Mononuclear cell (primary cell): ENCODE measurements around the gene TEX35. TPM values are rescaled to one million over a fixed set of nuclear protein-coding genes. Genes with fewer than 3 reads are reported as not detected.

ENCODE experiments used
- H3K27me3 ChIP-seq: 2 replicates; pipeline ENCODE4 v1.6.0; 2011; ENCODE audit warnings: low read length, control low read depth; ENCODE audit not compliant: insufficient read depth
- H3K4me1 ChIP-seq: 2 replicates; pipeline ENCODE4 v1.5.1; 2011; ENCODE audit warnings: mild to moderate bottlenecking, low read length, control low read depth; ENCODE audit not compliant: insufficient read depth
- H3K4me3 ChIP-seq: 2 replicates; pipeline ENCODE4 v1.5.1; 2011; ENCODE audit warnings: mild to moderate bottlenecking, low read length, moderate library complexity
- H3K9me3 ChIP-seq: 2 replicates; pipeline ENCODE4 v1.5.1; 2011; ENCODE audit warnings: low read depth, mild to moderate bottlenecking, control low read depth, low read length
- total RNA-seq: library from RNA; depleted of rRNA; stranded (reverse); fragments of >200 nt; gene quantifications from one replicate; pipeline ENCODE4 v1.2.3, GENCODE V29; 2012

The TEX35 gene
- total RNA-seq, 1 donor: under 0.01 TPM

DNA sequence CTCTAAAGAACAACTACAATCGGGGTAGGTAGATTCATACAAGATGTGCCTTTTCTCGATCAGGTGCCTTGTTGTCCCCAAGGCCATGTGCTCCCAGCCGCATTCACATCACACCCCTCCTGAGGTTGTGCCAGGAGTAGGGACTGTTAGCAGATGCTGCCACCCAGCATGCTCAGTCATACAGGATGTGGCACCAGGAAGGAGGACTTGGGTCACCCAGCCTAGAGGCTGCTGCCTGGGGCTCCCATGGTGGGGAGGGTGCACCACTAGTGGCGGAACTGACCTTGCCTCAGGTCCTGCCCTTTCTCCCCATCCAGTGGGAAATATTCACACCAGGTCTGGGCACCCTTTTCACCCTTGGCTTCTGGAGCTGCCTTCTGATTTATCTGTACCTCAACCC, 8.3 kb downstream of the TEX35 start:
- H3K9me3 ChIP-seq: no peaks in the 10 kb centered on the region
- no peaks in the 10 kb centered on the region for H3K27me3 ChIP-seq
- no peak overlapping the region for H3K4me3 ChIP-seq
- no peaks in the 10 kb centered on the region for H3K4me1 ChIP-seq

DNA sequence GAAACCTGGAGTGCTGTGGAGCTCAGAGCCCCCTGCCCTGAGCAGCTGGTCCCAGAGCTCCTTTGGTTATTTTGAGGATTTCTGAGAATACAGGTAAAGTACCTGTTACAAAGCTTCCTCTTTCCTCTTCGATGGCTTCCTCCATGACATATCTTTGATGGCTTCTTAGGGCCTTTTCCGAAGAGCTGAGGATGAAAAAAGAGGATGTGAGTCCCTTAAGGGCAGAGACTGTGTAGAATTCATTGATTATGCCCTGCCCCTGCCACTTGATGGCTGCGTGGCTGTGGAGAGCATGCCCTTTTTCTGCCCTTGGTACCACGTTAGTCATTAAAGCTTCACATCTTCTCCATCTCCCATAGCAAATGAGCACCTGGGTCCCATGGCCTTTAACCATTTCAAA, 14.2 kb downstream of the TEX35 start:
- H3K9me3 ChIP-seq: no peaks in the 10 kb centered on the region
- H3K27me3 ChIP-seq: no peaks in the 10 kb centered on the region
- H3K4me1 ChIP-seq: peaks cover 3% of the 10 kb centered on the region
- H3K4me3 ChIP-seq: no peak overlapping the region

DNA sequence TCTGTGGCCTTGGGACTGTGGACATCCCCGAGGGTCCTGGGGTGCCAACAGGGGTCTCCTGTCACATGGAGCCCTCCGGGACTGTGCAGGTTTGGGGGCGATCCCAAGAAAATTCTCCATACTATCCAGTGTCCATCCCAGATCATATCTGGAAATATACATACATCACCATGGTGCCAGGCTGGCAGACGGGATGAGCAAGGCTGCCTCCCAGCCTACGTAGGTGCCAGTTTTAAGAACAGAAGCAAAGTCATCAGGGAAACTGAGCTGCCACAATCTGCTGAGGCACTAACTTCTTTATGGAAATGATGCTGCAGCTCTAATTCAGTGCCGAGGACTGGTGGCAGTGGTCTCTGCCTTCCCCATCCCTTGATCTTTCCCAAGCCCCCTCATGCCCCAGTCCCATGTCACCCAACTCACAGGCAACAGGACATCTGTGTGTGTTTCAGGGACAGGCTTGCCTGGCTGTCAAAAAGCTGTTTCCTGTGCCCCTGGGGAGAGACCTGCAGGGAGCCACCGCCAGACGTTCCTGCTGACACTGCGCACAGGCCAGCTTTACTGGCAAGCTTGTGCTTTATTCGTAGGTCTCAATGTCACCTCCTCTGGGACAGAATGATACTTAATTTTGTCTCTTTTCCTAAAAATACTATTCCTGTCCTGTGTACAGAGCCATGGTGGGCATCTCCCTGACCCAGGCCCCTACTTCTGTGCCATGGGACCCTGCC, 15.5 kb downstream of the TEX35 start:
- Histone ChIP-seq H3K9me3 (no peaks in the 10 kb centered on the region), H3K4me3 (no peak overlapping the region), H3K27me3 (no peaks in the 10 kb centered on the region), H3K4me1 (peaks cover 8% of the 10 kb centered on the region)

DNA sequence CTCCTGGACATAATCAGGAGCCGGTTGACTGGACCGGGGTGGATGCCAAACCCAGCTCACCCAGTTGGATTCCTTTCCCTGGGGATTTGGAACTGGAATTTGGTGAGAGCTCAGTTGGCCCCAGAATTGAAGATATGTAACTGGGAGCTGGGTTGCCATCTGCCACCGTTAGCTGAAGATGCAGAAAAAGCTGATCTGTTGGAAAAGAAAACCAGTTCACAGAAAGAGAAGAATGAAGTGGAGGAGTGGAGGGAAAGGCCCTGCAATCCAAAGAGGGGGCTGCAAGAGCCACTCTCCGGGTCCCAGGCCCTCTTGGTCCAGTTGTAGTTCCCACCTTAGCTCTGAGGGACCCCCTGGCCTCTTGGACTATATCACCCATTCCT, 16.0 kb downstream of the TEX35 start:
- H3K27me3 ChIP-seq: no peaks in the 10 kb centered on the region
- H3K4me3 ChIP-seq: no peak overlapping the region

DNA sequence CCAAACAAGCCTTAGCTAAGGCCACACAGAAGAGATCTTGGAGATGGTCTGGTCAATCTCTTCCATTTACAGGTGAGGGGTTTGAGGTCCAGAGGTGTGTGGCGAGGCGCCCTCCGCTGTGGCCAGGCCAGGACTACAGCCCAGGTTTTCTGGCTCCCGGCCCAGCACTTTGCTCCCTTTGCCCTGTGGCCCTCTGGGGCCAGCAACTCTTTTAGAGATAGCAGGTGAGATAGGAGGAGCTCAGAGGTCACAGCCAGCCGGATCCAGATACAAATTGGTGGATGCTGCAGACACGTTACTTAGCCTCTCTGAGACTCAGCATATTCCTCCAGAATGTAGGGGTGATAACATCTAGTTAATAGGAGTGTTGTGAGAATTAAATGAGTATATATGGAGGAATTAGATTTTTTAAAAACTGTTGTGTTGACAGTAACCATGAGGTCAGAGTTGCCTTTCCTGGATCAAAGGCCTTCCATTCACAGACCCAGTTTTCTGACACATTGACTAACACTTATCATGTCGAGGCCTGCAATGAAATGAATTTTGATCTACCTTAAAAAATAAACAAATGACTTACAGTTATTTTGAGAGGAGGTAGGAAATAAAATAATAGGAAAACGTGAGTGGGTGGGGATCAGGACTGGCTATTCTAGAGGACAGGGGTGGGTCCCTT, 16.6 kb downstream of the TEX35 start:
- Histone ChIP-seq H3K4me1 (peaks cover 8% of the 10 kb centered on the region), H3K4me3 (no peak overlapping the region), H3K9me3 (no peaks in the 10 kb centered on the region)

More for the DNA sequence above, 16.0 kb downstream of the TEX35 start:
- H3K9me3 ChIP-seq: no peaks in the 10 kb centered on the region
- peaks cover 8% of the 10 kb centered on the region for H3K4me1 ChIP-seq

DNA sequence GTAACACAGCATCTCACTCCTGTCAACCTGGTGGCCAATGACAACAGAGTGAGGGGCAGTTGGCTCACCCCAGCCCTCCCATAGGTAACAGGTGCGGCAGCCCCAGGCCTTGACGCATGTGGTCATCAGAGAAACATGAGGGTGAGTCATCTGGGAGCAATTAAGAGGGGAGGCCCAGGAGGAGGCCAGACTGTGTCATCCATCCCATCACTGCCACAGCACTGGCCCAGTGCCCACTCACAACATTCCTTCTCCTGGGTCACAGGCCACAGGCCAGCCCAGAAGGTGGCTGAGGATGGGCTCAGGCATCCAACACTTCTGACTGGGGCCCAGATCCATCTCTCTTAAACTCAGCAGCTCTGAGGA, 17.1 kb downstream of the TEX35 start:
- Histone ChIP-seq H3K4me1 (peaks cover 8% of the 10 kb centered on the region), H3K9me3 (no peaks in the 10 kb centered on the region), H3K4me3 (no peak overlapping the region), H3K27me3 (no peaks in the 10 kb centered on the region)

More for the DNA sequence above, 16.6 kb downstream of the TEX35 start:
- H3K27me3 ChIP-seq: no peaks in the 10 kb centered on the region

DNA sequence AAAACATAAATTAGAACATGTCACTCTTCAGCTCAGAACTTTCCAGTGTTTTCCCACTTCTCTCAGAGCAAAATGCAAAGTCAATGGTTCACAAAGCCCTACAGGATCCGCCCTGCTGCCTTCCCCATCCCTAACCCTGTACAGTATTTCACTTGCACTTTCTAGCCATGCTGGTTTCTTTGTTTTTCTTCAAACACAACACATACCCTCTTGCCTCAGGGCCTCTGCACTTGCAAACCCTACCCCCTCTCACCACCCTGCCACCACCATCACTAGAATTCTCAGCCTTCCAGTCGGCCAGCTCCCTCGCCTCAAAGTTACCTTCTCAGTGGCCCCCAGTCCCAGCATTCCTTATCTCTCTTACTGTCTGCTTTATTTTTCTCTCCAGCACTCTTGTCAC, 17.6 kb downstream of the TEX35 start:
- no peaks in the 10 kb centered on the region for H3K27me3 ChIP-seq

DNA sequence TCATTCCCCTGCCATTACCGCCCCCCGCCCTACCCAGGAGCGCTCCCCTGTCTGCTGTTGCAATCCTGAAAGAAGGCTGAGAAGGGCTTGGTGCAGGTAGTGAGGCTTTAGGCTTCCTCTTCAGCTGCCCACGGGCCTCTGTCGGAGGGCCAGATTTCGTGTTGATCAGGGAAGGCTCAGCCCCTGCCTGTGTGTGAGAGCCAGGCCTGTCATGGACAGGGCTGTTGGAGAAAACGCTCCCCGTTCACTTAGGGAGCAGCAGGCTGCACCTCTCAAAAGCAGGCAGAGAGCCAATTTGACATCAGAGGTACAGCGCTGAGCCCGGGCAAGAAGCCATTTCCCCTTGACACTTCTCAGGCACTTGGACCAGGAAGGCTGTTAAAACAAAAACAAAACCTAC, 19.0 kb downstream of the TEX35 start:
- Histone ChIP-seq H3K4me3 (no peak overlapping the region), H3K27me3 (no peaks in the 10 kb centered on the region), H3K9me3 (no peaks in the 10 kb centered on the region), H3K4me1 (peaks cover 8% of the 10 kb centered on the region)

More for the DNA sequence above, 17.6 kb downstream of the TEX35 start:
- Histone ChIP-seq H3K4me1 (peaks cover 8% of the 10 kb centered on the region), H3K4me3 (no peak overlapping the region), H3K9me3 (no peaks in the 10 kb centered on the region)

DNA sequence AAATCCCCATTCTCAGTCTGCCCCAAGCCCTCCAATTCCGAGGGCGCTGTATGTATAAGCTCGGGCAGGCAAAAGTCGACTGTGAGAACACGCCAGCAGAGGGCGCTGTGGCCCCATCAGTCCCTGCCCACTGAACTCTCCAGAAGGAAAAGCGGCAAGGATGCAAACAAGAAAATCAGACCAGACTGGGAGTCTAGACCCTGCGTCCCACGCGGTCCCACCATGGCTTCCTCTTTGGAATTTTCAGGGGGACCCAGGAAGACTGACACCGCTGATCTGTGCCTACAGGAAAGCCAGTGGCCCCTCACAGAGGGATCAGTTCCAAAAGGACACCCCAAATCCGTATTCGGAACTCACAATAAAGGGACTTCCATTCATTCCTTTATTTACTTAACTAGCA, 19.5 kb downstream of the TEX35 start:
- no peak overlapping the region for H3K4me3 ChIP-seq
- no peaks in the 10 kb centered on the region for H3K9me3 ChIP-seq
- H3K4me1 ChIP-seq: peaks cover 8% of the 10 kb centered on the region
- H3K27me3 ChIP-seq: no peaks in the 10 kb centered on the region

DNA sequence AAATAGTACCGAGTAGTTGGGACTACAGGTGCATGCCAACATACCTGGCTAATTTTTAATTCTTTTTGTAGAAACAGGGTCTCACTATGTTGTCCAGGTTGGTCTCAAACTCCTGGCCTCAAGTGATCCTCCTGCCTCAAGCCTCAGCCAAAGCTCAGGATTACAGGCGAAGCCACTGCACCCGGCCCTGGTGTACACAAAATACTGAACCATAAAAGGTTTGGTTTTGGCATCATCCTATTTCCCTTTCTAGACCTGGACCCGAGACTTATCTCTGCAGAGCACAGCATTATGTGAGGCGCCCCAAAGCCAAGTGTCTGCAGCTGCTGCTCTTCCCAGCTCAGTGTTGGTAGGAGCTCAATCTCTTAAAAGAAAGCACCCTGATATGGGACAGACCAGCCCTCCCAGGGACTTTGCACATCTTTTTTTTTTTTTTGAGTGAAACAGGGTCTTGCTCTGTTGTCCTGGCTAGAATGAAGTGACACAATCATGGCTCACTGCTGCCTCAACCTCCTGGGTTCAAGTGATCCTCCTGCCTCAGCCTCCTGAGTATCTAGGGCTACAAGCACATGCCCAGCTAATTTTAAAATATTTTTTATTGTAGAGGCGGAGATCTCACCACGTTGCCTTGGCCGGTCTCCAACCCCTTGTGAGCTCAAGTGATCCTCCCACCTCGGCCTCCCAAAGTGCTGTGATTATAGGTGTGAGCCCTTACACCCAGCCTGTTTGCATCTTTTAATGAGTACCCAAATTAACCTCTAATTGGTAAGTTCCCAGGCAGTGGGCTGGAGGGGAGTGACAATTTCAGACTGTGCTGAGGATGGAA, 20.4 kb downstream of the TEX35 start:
- Histone ChIP-seq H3K4me3 (no peak overlapping the region), H3K27me3 (no peaks in the 10 kb centered on the region), H3K9me3 (no peaks in the 10 kb centered on the region), H3K4me1 (peaks cover 8% of the 10 kb centered on the region)

DNA sequence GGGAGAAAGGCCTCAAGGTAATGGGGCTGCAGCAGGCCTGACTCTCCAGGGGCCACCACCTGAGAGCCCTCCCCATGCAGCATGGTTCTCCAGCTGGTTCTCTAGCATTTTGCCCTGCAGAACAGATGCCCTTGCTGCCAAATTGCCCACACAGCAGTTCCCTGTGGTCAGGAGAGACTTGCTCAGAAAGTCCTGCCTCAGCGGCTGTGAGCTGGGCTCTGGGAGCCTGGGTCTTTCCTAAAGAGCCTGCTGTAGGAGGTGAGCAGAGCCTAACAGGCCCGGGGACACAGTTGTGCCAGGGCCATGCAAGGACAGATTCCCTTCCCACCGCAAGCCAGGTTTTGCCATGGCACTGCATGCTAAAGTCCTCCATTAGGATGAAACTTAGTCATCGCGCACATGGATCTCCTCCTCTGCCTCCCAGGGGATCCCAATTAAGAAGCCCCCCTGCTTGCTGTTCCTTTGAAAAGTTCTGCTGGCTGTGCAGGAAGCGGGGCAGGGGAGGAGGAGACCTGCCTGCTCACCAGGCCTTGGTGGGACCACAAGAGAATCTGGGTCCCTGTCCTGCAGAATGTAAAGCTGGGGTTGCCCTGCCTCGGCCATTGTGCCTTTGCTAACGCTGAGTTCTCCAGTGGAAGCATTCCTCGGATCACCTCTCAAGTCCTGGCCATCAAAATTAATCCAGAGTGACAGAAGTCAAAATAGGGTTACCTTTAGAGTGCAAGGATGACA, 21.4 kb downstream of the TEX35 start:
- Histone ChIP-seq H3K9me3 (no peaks in the 10 kb centered on the region), H3K4me1 (peaks cover 8% of the 10 kb centered on the region), H3K4me3 (no peak overlapping the region)

DNA sequence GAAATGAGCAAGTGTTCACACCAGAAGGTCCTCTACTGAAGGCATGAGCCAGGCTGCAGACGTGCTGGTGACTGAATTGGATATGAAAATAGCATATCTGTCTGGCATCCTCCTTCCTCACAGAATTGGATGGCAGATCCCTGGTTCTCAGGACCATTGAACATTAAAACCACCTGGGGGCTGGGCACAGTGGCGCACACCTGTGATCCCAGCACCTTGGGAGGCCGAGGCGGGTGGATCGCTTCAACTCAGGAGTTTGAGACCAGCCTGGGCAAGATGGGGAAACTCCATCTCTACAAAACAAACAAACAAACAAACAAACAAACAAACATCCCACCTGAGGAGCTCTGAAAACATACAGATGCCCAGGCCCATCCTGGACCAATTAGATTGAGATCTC, 23.4 kb downstream of the TEX35 start:
- Histone ChIP-seq H3K4me3 (no peak overlapping the region), H3K27me3 (no peaks in the 10 kb centered on the region), H3K4me1 (peaks cover 8% of the 10 kb centered on the region), H3K9me3 (no peaks in the 10 kb centered on the region)

More for the DNA sequence above, 21.4 kb downstream of the TEX35 start:
- no peaks in the 10 kb centered on the region for H3K27me3 ChIP-seq

DNA sequence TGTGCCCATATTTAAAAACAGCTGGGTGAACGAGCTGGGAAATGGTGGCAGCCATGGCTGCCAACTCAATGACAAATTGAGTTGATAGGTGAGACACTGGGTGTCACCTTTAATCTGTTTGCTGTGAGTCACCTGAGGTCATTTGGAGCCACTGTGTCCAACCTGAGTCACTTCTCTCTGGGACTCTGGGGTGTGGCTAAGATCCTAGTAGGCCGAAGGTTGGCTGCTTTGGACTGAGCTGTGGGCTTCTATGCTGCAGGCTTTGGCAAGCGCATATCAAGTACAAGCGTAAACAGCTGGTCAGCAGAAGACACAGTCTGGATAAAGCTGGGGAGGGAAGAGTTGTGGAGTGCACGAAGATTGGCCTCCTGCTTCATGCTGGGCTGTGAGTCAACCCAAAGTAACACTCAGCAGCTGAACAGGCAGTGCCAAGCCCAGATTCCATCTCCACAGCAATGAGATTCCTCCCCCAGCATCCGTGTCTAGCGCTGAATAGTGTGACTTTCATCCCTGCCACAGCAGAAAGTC, 24.0 kb downstream of the TEX35 start:
- no peak overlapping the region for H3K4me3 ChIP-seq
- peaks cover 12% of the 10 kb centered on the region for H3K4me1 ChIP-seq
- H3K9me3 ChIP-seq: no peaks in the 10 kb centered on the region
- H3K27me3 ChIP-seq: no peaks in the 10 kb centered on the region

DNA sequence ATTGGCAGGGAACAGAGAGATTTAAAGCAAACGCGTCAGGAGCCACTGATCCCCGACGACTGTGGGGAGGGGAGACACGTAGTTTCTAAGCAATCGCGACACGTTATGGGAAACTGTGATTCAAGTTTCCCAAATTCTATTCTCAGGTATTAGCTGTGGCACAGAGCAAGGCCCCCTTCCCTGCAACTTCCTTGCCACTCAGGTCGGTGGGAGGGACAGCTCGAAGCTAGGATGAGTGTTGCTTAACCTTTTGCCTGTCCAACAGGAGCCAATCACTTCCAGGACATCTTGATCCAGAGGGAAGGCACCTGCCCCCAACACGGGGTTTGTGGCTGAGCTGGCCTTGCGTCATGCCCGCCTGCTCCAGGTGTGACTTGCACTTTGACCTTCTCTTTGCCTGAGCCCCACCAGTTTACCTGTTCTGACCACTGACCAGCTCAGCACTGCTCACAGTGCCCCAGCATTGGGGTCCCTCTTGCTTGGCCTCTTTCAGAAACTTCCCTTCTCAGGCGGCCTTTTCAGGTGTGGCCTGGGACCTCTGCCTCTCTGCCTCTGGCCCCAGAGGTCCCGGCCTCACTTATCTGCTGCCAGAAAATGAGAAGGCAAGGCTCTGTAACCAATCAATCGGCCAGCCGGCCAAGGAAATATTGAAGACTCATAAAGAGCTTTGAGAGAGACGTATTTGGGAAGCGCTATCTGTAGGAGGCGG, 24.6 kb downstream of the TEX35 start:
- no peak overlapping the region for H3K4me3 ChIP-seq
- no peaks in the 10 kb centered on the region for H3K9me3 ChIP-seq
- no peaks in the 10 kb centered on the region for H3K27me3 ChIP-seq
- peaks cover 6% of the 10 kb centered on the region for H3K4me1 ChIP-seq
